ENCODE data around the gene CDK6. TPM values are rescaled to one million over a fixed set of nuclear protein-coding genes. Genes with fewer than 3 reads are reported as not detected.

Gene CDK6
- total RNA-seq, 3 donors from 2014 or later (not counting 1 experiment from before 2014, with no cell fraction given): 41.1 to 46.3 (median 45.1) TPM

GRCh38 chr7:92717993-92718716 lies 118.2 kb downstream of the CDK6 start:
- DNase-seq: peak; percentile 44 to 71
- Mint-ChIP-seq H3K27ac (peak overlapping the region; percentile 84), H3K4me1 (peaks cover 25 to 47% of the 10 kb centered on the region in 2 donors), H3K9me3 (no peaks in the 10 kb centered on the region), H3K4me3 (peak overlapping the region; percentile 78), H3K27me3 (ENCODE audit: low read depth in 2 of 2) (no peaks in the 10 kb centered on the region), H3K36me3 (no peaks in the 10 kb centered on the region)
- Histone ChIP-seq H3K36me3 (ENCODE audit: control insufficient read depth, insufficient read depth, low read length) (no peaks in the 10 kb centered on the region), H3K9me3 (ENCODE audit: control insufficient read depth, insufficient read depth, low read length) (no peaks in the 10 kb centered on the region), H3K27me3 (ENCODE audit: control insufficient read depth, insufficient read depth, low read length) (no peaks in the 10 kb centered on the region), H3K27ac (ENCODE audit: low read length) (peak overlapping the region; percentile 82), H3K4me3 (ENCODE audit: low read length) (peak overlapping the region; percentile 28), H3K4me1 (ENCODE audit: control insufficient read depth, insufficient read depth, low read length) (peaks cover 13% of the 10 kb centered on the region)
- WGBS (ENCODE audit: insufficient coverage): 25% methylated on average over 17 of the region's 18 CpGs
- intact Hi-C loops (cut with micrococcal nuclease): loop anchor here (1.0 kb wide), 2 partner anchors 97 to 114 kb away; no protein-coding TSS in a partner anchor
- peak; percentile 89 to 92 (median 91) for ATAC-seq
- no peak for TF ChIP-seq CTCF (IDR thresholded peaks at IDR 0.05)

DNA sequence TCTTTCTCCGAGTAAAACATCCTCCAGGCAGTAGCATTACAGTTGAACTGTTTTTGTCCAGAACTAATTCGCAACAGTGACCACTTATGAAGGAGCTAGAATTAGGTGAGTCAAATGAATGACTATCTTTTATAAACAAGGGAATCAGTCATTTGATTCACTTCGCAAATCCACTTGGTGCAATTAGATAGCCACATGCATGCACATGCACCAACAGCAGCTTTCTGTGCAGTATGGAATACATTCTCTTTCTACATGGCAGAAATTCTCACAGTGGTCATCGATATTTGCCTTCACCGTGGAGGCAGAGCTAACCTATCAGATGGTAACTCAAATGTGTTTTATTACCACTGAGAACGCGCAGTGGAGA lies 118.8 kb downstream of the CDK6 start:
- no peaks in the 10 kb centered on the region for H3K9me3 Mint-ChIP-seq

DNA sequence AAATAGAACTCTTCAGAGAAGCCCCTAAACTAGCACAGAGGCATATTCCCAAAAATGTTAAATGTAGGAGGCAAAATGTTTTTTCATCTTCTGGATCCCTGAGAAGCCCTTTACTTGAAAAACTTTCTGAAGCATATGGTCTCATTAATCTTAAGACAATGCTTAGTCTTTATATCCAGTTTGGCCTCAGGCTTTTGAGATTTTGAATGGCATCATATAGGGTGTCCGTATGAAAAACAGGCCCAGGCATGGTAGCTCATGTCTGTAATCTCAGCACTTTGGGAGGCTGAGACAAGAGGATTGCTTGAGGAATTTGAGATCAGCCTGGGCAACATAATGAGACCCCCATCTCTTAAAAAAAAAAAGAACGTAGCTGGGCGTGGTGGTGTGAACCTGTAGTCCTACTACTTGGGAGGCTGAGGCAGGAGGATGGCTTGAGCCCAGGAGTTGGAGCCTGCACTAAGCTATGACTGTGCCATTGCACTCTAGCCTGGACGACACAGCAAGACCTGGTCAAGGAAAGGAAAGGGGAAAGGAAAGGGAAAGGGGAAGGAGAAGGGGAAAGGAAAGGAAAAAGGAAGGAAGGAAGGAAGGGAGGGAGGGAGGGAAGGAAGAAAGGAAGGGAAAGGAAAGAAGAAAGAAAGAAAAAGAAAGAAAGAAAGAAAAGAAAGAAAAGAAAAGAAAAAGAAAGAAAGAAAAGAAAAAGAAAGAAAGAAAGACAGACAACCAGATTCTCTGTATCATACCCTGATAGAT lies 119.4 kb downstream of the CDK6 start:
- Histone ChIP-seq H3K27ac (ENCODE audit: low read length) (no peak overlapping the region), H3K27me3 (ENCODE audit: control insufficient read depth, insufficient read depth, low read length) (no peaks in the 10 kb centered on the region), H3K4me1 (ENCODE audit: control insufficient read depth, insufficient read depth, low read length) (peaks cover 13% of the 10 kb centered on the region), H3K9me3 (ENCODE audit: control insufficient read depth, insufficient read depth, low read length) (no peaks in the 10 kb centered on the region), H3K4me3 (ENCODE audit: low read length) (no peak overlapping the region), H3K36me3 (ENCODE audit: control insufficient read depth, insufficient read depth, low read length) (no peaks in the 10 kb centered on the region)
- H3K4me3 Mint-ChIP-seq: peak overlapping the region; percentile 78
- no peaks in the 10 kb centered on the region for H3K27me3 Mint-ChIP-seq (ENCODE audit: low read depth in 2 of 2)
- H3K9me3 Mint-ChIP-seq: no peaks in the 10 kb centered on the region
- intact Hi-C loops (cut with micrococcal nuclease): no loop called here
- DNase-seq (no peak), ATAC-seq (no peak)
- no peaks in the 10 kb centered on the region for H3K36me3 Mint-ChIP-seq
- 97% methylated on average over 4 of the region's 4 CpGs for WGBS (ENCODE audit: insufficient coverage)
- H3K27ac Mint-ChIP-seq: peak overlapping the region; percentile 84
- H3K4me1 Mint-ChIP-seq: peaks cover 25 to 47% of the 10 kb centered on the region in 2 donors
- no peak for TF ChIP-seq CTCF (IDR thresholded peaks at IDR 0.05)

More for the DNA sequence above, 118.8 kb downstream of the CDK6 start:
- peaks cover 13% of the 10 kb centered on the region for H3K4me1 ChIP-seq (ENCODE audit: control insufficient read depth, insufficient read depth, low read length)
- peaks cover 25 to 47% of the 10 kb centered on the region in 2 donors for H3K4me1 Mint-ChIP-seq
- H3K27ac ChIP-seq (ENCODE audit: low read length): peak overlapping the region; percentile 82
- no peaks in the 10 kb centered on the region for H3K9me3 ChIP-seq (ENCODE audit: control insufficient read depth, insufficient read depth, low read length)
- no peak for TF ChIP-seq CTCF (IDR thresholded peaks at IDR 0.05)
- no peaks in the 10 kb centered on the region for H3K27me3 ChIP-seq (ENCODE audit: control insufficient read depth, insufficient read depth, low read length)
- H3K36me3 Mint-ChIP-seq: no peaks in the 10 kb centered on the region
- no peaks in the 10 kb centered on the region for H3K27me3 Mint-ChIP-seq (ENCODE audit: low read depth in 2 of 2)
- ATAC-seq (peak; percentile 8 to 19 (median 16)), DNase-seq (no peak)
- peak overlapping the region; percentile 84 for H3K27ac Mint-ChIP-seq
- peak overlapping the region; percentile 28 for H3K4me3 ChIP-seq (ENCODE audit: low read length)
- 68% methylated on average over 7 of the region's 7 CpGs for WGBS (ENCODE audit: insufficient coverage)
- intact Hi-C loops (cut with micrococcal nuclease): no loop called here
- H3K36me3 ChIP-seq (ENCODE audit: control insufficient read depth, insufficient read depth, low read length): no peaks in the 10 kb centered on the region
- H3K4me3 Mint-ChIP-seq: peak overlapping the region; percentile 78
